ENCODE measurements around the gene ARID4B. TPM values are rescaled to one million over a fixed set of nuclear protein-coding genes. Genes with fewer than 3 reads are reported as not detected.
A peak's percentile ranks its signal among the peaks of the same experiment; 100 is the strongest.
"Not testable (repeated sequence)": the region's sequence is repeated elsewhere in the genome, so short reads cannot be mapped to it uniquely, and the experiment has no call there.

ARID4B gene, protein sequence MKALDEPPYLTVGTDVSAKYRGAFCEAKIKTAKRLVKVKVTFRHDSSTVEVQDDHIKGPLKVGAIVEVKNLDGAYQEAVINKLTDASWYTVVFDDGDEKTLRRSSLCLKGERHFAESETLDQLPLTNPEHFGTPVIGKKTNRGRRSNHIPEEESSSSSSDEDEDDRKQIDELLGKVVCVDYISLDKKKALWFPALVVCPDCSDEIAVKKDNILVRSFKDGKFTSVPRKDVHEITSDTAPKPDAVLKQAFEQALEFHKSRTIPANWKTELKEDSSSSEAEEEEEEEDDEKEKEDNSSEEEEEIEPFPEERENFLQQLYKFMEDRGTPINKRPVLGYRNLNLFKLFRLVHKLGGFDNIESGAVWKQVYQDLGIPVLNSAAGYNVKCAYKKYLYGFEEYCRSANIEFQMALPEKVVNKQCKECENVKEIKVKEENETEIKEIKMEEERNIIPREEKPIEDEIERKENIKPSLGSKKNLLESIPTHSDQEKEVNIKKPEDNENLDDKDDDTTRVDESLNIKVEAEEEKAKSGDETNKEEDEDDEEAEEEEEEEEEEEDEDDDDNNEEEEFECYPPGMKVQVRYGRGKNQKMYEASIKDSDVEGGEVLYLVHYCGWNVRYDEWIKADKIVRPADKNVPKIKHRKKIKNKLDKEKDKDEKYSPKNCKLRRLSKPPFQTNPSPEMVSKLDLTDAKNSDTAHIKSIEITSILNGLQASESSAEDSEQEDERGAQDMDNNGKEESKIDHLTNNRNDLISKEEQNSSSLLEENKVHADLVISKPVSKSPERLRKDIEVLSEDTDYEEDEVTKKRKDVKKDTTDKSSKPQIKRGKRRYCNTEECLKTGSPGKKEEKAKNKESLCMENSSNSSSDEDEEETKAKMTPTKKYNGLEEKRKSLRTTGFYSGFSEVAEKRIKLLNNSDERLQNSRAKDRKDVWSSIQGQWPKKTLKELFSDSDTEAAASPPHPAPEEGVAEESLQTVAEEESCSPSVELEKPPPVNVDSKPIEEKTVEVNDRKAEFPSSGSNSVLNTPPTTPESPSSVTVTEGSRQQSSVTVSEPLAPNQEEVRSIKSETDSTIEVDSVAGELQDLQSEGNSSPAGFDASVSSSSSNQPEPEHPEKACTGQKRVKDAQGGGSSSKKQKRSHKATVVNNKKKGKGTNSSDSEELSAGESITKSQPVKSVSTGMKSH (N-terminal part only)
- polyA plus RNA-seq, result 10 to 100 TPM in 1 of 2 donors, 1 to 10 TPM in 1; 7.0 to 12.3 TPM

DNA sequence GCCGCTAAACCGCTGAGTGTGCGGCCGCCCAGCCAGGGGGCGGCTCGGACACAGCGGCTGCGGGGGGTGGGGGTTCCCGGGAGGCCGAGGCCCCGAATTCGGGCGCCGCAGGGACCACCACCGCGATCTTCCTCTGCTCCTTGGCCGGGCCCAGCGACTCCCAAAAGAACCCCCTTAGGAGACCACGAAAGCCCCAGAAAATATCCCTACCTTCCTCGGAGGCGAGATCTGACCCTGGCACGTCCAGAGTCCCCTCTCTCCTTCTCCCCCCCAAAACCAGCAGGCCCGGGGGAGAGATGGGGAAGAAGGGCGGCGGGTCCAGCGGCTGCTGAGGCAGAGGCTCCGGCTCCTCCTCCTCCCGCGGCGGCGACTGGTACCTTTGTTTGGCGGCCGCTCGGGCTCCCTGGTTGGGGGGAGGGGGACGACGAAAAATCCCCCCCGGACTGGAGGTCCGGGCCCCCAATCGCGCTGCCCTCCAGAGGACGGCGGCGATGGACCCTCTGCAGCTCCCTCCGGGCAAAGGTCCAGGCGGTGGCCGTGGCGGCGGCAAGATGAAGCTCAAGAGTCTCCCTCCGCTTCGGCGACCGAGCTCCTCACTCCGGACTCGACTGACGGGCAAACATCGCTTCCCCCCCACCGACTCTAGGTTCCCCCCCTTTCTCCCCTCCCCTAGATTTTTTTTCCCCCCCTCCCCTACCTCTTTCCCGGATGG, at the start of gene ARID4B:
TSS of gene ARID4B (minus strand) at position 621 of the 712 bp plus-strand sequence. CDS start 1,260 bp downstream, outside the sequence.
- H3K4me3 ChIP-seq (ENCODE audit: low read depth in 1 of 2, low read length in 2 of 2), result peak within 1 kb of the TSS; percentile 93 to 99
- no peaks in the 10 kb centered on the region for H3K36me3 ChIP-seq (ENCODE audit: control insufficient read depth in 2 of 2, insufficient read depth in 2 of 2, low read length in 1 of 2)
- no peaks in the 10 kb centered on the region for H3K4me1 ChIP-seq (ENCODE audit: control insufficient read depth in 2 of 2, insufficient read depth in 2 of 2, low read length in 1 of 2)
- H3K27ac ChIP-seq (ENCODE audit: low read depth in 2 of 2, low read length in 1 of 2), result peak within 1 kb of the TSS; percentile 96 to 97
- H3K9me3 ChIP-seq (ENCODE audit: control insufficient read depth in 2 of 2, insufficient read depth in 1 of 2, low read depth in 1 of 2, low read length in 1 of 2), result no peaks in the 10 kb centered on the region
- no peaks in the 10 kb centered on the region for H3K27me3 ChIP-seq (ENCODE audit: control insufficient read depth in 1 of 2, insufficient read depth in 2 of 2, low read length in 2 of 2)
- 0 to 1% methylated on average over 45 to 58 of the region's 58 CpGs for WGBS, 2 donors

DNA sequence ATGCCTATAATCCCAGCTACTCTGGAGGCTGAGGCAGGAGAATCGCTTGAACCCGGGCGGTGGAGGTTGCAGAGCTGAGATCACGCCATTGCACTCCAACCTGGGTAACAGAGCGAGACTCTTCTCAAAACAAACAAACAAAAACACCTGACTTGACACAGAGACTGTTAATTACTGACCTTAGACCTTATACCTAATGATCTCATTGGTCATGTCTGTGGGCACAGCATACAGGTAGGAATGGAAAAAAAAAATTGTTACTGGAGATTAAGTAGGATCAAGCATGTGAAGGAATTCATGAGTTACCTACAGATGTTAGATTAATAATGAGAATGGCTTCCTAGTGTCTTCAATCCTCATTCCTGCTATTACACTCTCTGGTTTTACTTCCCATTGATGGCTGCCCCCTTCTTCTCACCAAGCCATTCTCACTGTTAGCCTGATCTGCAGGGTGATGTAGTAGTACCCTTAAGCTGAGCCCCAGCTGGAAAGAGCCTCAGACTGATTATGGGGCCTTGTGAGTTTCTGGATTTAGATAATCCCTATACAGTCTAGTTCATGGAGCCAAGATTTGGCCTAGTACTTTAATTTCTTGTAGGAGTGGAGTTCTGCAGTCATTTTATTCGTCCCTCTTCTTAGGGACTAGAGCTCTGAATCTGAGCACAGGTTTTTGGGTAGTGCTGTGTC, 48.1 kb upstream of the ARID4B start:
- peaks cover 0 to 2% of the 10 kb centered on the region in 2 donors for H3K36me3 ChIP-seq (ENCODE audit: control insufficient read depth in 2 of 2, insufficient read depth in 2 of 2, low read length in 1 of 2)
- no peak overlapping the region for H3K27ac ChIP-seq (ENCODE audit: low read depth in 2 of 2, low read length in 1 of 2)
- WGBS, 2 donors, result 97% methylated on average over 6 of the region's 6 CpGs
- no peak overlapping the region for H3K4me3 ChIP-seq (ENCODE audit: low read depth in 1 of 2, low read length in 2 of 2)
- H3K27me3 ChIP-seq (ENCODE audit: control insufficient read depth in 1 of 2, insufficient read depth in 2 of 2, low read length in 2 of 2), result no peaks in the 10 kb centered on the region
- H3K4me1 ChIP-seq (ENCODE audit: control insufficient read depth in 2 of 2, insufficient read depth in 2 of 2, low read length in 1 of 2), result no peaks in the 10 kb centered on the region
- no peaks in the 10 kb centered on the region for H3K9me3 ChIP-seq (ENCODE audit: control insufficient read depth in 2 of 2, insufficient read depth in 1 of 2, low read depth in 1 of 2, low read length in 1 of 2)

DNA sequence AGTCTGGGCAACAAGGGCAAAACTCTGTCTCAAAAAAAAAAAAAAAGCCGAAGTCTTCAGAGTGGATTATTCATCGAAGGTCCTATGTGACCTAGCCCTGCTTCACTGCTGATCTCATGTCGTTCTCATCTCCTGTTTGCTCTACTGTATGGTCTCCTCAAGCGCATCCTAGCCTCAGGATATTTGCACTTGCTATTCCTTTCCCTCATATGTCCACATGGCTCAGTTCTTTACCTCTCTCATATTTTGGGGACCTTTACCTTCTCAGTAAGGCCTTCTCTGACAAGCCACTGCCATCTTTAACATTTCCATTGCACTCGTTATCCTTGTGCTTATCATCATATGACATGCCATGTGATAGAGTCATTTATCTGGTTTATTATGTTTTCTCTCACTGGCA, 41.8 kb upstream of the ARID4B start:
- no peaks in the 10 kb centered on the region for H3K36me3 ChIP-seq (ENCODE audit: control insufficient read depth in 2 of 2, insufficient read depth in 2 of 2, low read length in 1 of 2)
- no peak overlapping the region for H3K27ac ChIP-seq (ENCODE audit: low read depth in 2 of 2, low read length in 1 of 2)
- no peaks in the 10 kb centered on the region for H3K27me3 ChIP-seq (ENCODE audit: control insufficient read depth in 1 of 2, insufficient read depth in 2 of 2, low read length in 2 of 2)
- WGBS, 2 donors, result 89 to 94% methylated on average over 5 of the region's 5 CpGs
- no peak overlapping the region for H3K4me3 ChIP-seq (ENCODE audit: low read depth in 1 of 2, low read length in 2 of 2)
- H3K4me1 ChIP-seq (ENCODE audit: control insufficient read depth in 2 of 2, insufficient read depth in 2 of 2, low read length in 1 of 2), result no peaks in the 10 kb centered on the region
- H3K9me3 ChIP-seq (ENCODE audit: control insufficient read depth in 2 of 2, insufficient read depth in 1 of 2, low read depth in 1 of 2, low read length in 1 of 2), result no peaks in the 10 kb centered on the region

DNA sequence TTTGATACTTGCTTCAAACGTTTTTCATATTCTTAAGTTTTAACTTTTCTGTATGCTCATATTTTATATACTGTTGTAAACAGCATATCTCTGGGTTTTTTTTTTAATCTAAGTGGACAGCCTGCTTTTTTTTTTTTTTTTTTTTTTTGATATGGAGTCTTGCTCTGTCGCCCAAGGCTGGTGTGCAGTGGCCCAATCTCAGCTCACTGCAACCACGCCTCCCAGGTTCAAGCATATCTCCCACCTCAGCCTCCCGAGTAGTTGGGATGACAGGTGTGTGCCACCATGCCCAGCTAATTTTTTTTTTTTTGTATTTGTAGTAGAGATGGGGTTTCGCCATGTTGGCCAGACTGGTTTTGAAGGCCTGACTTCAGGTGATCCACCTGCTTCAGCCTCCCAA, 40.4 kb upstream of the ARID4B start:
- WGBS, 2 donors, result 66 to 78% methylated on average over 5 of the region's 5 CpGs

DNA sequence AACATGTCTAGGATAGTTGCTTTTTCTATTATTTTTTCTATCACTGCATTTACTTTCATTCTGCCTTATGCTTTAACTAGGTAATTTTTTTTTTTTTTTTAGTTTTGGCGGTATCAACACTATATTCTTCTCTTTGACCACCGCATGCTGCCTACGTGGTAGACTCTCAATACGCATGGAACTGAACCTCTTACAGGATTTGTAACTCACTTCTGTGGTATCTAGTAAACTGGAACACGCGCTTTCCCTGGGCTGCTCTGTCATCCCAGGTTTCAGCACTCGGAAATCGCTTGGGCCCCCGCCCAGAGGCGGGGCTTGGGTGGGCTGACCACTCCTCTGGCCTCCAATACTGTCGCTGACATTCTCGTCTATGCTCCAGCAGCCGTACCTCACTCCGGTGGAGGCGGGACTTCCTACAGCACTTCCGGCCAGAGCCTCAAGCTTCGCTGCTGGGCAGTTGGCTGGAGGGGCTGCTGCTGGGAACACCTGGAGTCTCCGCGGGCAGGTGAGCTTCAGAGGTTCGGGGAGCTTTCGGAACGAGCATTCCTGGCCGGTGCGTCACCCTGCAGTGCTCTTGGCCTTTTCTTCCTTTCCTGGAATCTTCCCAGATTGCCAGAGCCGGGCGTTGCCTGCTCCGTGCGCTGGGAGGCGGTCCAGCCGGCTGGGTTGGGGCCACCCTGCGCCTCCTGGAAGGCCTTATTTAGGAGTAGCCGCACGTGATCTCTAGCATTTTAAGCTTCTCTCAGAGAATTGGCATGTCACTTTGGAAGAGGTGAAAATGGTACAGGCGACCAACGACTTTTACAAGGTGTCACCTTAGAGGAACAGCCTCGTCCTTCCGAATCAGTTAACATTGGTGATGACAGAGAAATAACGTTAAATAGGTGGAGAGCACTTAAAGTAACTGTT, 39.3 kb upstream of the ARID4B start, which contains the start of gene TBCE:
TSS of gene TBCE (plus strand) at position 428 of the 909 bp plus-strand sequence. CDS start 12,623 bp downstream, outside the sequence.
- Histone ChIP-seq H3K36me3 (ENCODE audit: control insufficient read depth in 2 of 2, insufficient read depth in 2 of 2, low read length in 1 of 2) (no peaks in the 10 kb centered on the region), H3K27me3 (ENCODE audit: control insufficient read depth in 1 of 2, insufficient read depth in 2 of 2, low read length in 2 of 2) (no peaks in the 10 kb centered on the region), H3K9me3 (ENCODE audit: control insufficient read depth in 2 of 2, insufficient read depth in 1 of 2, low read depth in 1 of 2, low read length in 1 of 2) (no peaks in the 10 kb centered on the region), H3K4me3 (ENCODE audit: low read depth in 1 of 2, low read length in 2 of 2) (peak within 1 kb of the TSS; percentile 77 to 92), H3K4me1 (ENCODE audit: control insufficient read depth in 2 of 2, insufficient read depth in 2 of 2, low read length in 1 of 2) (no peaks in the 10 kb centered on the region), H3K27ac (ENCODE audit: low read depth in 2 of 2, low read length in 1 of 2) (peak within 1 kb of the TSS; percentile 95 to 98)
- whole genome bisulfite sequencing, 2 donors, result 1% methylated on average over 37 to 38 of the region's 38 CpGs

More for the DNA sequence above, 40.4 kb upstream of the ARID4B start:
- H3K4me3 ChIP-seq (ENCODE audit: low read depth in 1 of 2, low read length in 2 of 2), result peak overlapping the region in 1 of 2 donors; percentile 77
- H3K36me3 ChIP-seq (ENCODE audit: control insufficient read depth in 2 of 2, insufficient read depth in 2 of 2, low read length in 1 of 2), result no peaks in the 10 kb centered on the region
- no peaks in the 10 kb centered on the region for H3K9me3 ChIP-seq (ENCODE audit: control insufficient read depth in 2 of 2, insufficient read depth in 1 of 2, low read depth in 1 of 2, low read length in 1 of 2)
- H3K27ac ChIP-seq (ENCODE audit: low read depth in 2 of 2, low read length in 1 of 2), result no peak overlapping the region
- no peaks in the 10 kb centered on the region for H3K4me1 ChIP-seq (ENCODE audit: control insufficient read depth in 2 of 2, insufficient read depth in 2 of 2, low read length in 1 of 2)
- no peaks in the 10 kb centered on the region for H3K27me3 ChIP-seq (ENCODE audit: control insufficient read depth in 1 of 2, insufficient read depth in 2 of 2, low read length in 2 of 2)

DNA sequence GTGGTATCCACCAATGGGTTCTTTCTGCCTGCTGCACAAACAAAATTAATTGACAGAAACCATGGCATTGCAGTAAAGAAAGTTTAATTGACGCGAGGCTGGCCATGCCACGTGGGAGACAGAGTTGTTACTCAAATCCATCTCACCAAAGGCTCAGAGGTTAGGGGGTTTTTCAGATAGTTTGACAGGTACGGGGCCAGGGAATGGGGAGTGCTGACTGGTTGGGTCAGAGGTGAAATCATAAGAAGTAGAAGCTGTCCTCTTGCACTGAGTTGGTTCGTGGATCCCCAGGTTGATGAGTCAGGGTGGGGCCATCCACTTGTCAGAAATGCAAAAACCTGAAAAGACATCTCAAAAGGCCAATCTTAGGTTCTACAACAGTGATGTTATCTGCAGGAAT, 38.3 kb upstream of the ARID4B start:
- Histone ChIP-seq H3K27ac (ENCODE audit: low read depth in 2 of 2, low read length in 1 of 2) (no peak overlapping the region), H3K36me3 (ENCODE audit: control insufficient read depth in 2 of 2, insufficient read depth in 2 of 2, low read length in 1 of 2) (no peaks in the 10 kb centered on the region)
- 86 to 88% methylated on average over 5 of the region's 5 CpGs for WGBS, 2 donors

DNA sequence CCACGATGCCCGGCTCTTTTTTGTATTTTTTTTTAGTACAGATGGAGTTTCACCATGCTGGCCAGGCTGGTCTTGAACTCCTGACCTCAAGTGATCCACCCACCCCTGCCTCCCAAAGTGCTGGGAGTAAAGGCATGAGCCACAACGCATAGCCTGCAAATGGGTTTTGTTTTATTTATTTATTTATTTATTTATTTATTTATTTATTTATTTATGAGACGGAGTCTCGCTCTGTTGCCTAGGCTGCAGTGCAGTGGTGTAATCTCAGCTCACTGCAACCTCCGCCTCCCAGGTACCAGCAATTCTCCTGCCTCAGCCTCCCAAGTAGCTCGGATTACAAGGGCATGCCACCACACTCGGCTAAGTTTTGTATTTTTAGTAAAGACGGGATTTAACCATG, 36.2 kb upstream of the ARID4B start:
- H3K9me3 ChIP-seq (ENCODE audit: control insufficient read depth in 2 of 2, insufficient read depth in 1 of 2, low read depth in 1 of 2, low read length in 1 of 2); H3K27me3 ChIP-seq (ENCODE audit: control insufficient read depth in 1 of 2, insufficient read depth in 2 of 2, low read length in 2 of 2); H3K36me3 ChIP-seq (ENCODE audit: control insufficient read depth in 2 of 2, insufficient read depth in 2 of 2, low read length in 1 of 2); H3K27ac ChIP-seq (ENCODE audit: low read depth in 2 of 2, low read length in 1 of 2); H3K4me3 ChIP-seq (ENCODE audit: low read depth in 1 of 2, low read length in 2 of 2); H3K4me1 ChIP-seq (ENCODE audit: control insufficient read depth in 2 of 2, insufficient read depth in 2 of 2, low read length in 1 of 2): not testable (repeated sequence)
- WGBS, 2 donors, result 96 to 97% methylated on average over 9 of the region's 9 CpGs

More for the DNA sequence above, 38.3 kb upstream of the ARID4B start:
- Histone ChIP-seq H3K4me3 (ENCODE audit: low read depth in 1 of 2, low read length in 2 of 2) (no peak overlapping the region), H3K9me3 (ENCODE audit: control insufficient read depth in 2 of 2, insufficient read depth in 1 of 2, low read depth in 1 of 2, low read length in 1 of 2) (no peaks in the 10 kb centered on the region), H3K4me1 (ENCODE audit: control insufficient read depth in 2 of 2, insufficient read depth in 2 of 2, low read length in 1 of 2) (no peaks in the 10 kb centered on the region), H3K27me3 (ENCODE audit: control insufficient read depth in 1 of 2, insufficient read depth in 2 of 2, low read length in 2 of 2) (no peaks in the 10 kb centered on the region)

DNA sequence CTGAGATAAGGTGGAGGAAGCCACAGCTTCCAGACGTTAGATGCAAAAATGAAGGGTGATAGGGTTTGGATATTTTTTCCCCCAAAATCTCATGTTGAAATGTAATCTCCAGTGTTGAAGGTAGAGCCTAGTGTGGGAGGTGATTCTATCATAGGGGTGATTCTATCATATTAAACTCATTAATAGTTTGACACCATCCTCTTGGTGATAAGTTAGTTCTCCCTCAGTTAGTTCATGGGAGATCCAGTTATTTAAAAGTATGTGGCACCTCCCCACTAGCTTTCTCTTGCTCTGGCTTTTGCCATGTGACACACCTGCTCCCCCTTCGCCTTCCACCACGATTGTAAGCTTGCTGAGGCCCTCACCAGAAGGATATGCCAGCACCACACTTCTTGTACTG, 30.9 kb upstream of the ARID4B start:
- 80 to 82% methylated on average over 3 of the region's 3 CpGs for WGBS, 2 donors

More for the DNA sequence above, 30.9 kb upstream of the ARID4B start:
- H3K36me3 ChIP-seq (ENCODE audit: control insufficient read depth in 2 of 2, insufficient read depth in 2 of 2, low read length in 1 of 2), result no peaks in the 10 kb centered on the region
- H3K9me3 ChIP-seq (ENCODE audit: control insufficient read depth in 2 of 2, insufficient read depth in 1 of 2, low read depth in 1 of 2, low read length in 1 of 2), result no peaks in the 10 kb centered on the region
- H3K4me3 ChIP-seq (ENCODE audit: low read depth in 1 of 2, low read length in 2 of 2), result no peak overlapping the region
- H3K4me1 ChIP-seq (ENCODE audit: control insufficient read depth in 2 of 2, insufficient read depth in 2 of 2, low read length in 1 of 2), result no peaks in the 10 kb centered on the region
- H3K27me3 ChIP-seq (ENCODE audit: control insufficient read depth in 1 of 2, insufficient read depth in 2 of 2, low read length in 2 of 2), result no peaks in the 10 kb centered on the region
- H3K27ac ChIP-seq (ENCODE audit: low read depth in 2 of 2, low read length in 1 of 2), result no peak overlapping the region

All from esophagus (tissue), 2 donors.